Vagina (tissue), 2 donors: Measurements from ENCODE around the gene GNAQ. TPM values are rescaled to one million over a fixed set of nuclear protein-coding genes. Genes with fewer than 3 reads are reported as not detected.
"Not testable (repeated sequence)": the region's sequence is repeated elsewhere in the genome, so short reads cannot be mapped to it uniquely, and the experiment has no call there.

ENCODE experiments used
- DNase-seq, 2 donors: peaks; one replicate each; pipeline ENCODE4 v3.0.0-alpha.2; 2017; ENCODE audit errors: extremely low spot score in 2 of 2
- H3K27ac ChIP-seq: fragments of 200-600 bp; sonication (generic); one replicate; pipeline ENCODE4 v1.5.1; 2019
- H3K27me3 ChIP-seq: fragments of 200-600 bp; sonication (generic); one replicate; pipeline ENCODE4 v1.5.1; 2019
- H3K36me3 ChIP-seq, 2 donors: fragments of 200-600 bp; sonication (generic); one replicate each; pipeline ENCODE4 v1.5.1; 2017 to 2019
- H3K4me1 ChIP-seq: fragments of 200-600 bp; sonication (generic); one replicate; pipeline ENCODE4 v1.5.1; 2019
- H3K4me3 ChIP-seq, 2 donors: fragments of 200-600 bp; sonication (generic); 1 replicate in 1 of 2; 2 replicates in 1 of 2; pipeline ENCODE4 v1.5.1; 2016 to 2019
- H3K9me3 ChIP-seq: fragments of 200-600 bp; sonication (generic); one replicate; pipeline ENCODE4 v1.5.1; 2019
- CTCF ChIP-seq, 3 experiments: fragments of 450-650 bp in 2 of 3; fragments of 200-600 bp in 1 of 3; sonication (generic) in 1 of 3; IDR thresholded peaks; one replicate each; pipeline ENCODE4 v1.5.1; 2017 to 2019; ENCODE audit warnings: antibody characterized with exemption in 3 of 3, mild to moderate bottlenecking in 2 of 3, moderate library complexity in 2 of 3
- POLR2A ChIP-seq, 2 donors: fragments of 450-650 bp; IDR thresholded peaks; one replicate each; pipeline ENCODE4 v1.6.1; 2017; ENCODE audit warnings: antibody characterized with exemption in 2 of 2, mild to moderate bottlenecking in 2 of 2, moderate library complexity in 2 of 2
- POLR2AphosphoS5 ChIP-seq, 2 donors: sonication (generic); formaldehyde crosslinking; IDR thresholded peaks; one replicate each; pipeline ENCODE4 v1.9.0; 2017; ENCODE audit warnings: antibody characterized with exemption in 2 of 2, mild to moderate bottlenecking in 2 of 2, low read depth in 1 of 2; ENCODE audit not compliant: insufficient read depth in 1 of 2
- intact Hi-C: fragments of 100-400 bp; cut with DNase I; formaldehyde crosslinking; loops from one replicate; pipeline ENCODE4 v1.15.1; 2023
- total RNA-seq: library from RNA; depleted of rRNA; stranded (reverse); fragments of >200 nt; gene quantifications from one replicate; pipeline ENCODE4 v1.2.3, GENCODE V29; 2016

Gene GNAQ
- total RNA-seq, 1 donor from 2014 or later, result 31.9 TPM

DNA sequence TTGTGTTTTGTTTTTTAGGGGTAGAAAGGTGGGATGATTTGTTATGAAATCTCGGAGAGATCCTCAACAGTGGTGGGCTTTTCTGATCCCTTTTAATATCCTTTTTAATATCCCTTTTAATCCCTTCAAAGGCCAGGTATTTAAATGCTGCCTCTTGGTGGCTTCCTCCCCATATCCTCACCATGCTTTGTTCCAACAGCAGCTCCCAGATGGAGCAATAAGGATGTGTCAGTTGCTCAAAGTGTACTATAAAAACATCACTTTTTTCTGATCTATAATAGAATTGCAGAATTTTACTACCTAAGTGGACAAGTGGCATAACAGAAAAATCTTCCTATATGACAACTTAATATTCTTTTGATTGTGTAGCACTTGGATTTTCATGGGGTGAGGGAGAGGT, 160.1 kb downstream of the GNAQ start:
- intact Hi-C loops, result no loop called here
- H3K36me3 ChIP-seq, result no peaks in the 10 kb centered on the region
- no peak for TF ChIP-seq POLR2A (IDR thresholded peaks at IDR 0.05)
- no peak for TF ChIP-seq POLR2AphosphoS5 (IDR thresholded peaks at IDR 0.05; ENCODE audit: insufficient read depth in 1 of 2, low read depth in 1 of 2)
- no peak for TF ChIP-seq CTCF (IDR thresholded peaks at IDR 0.05)
- H3K4me1 ChIP-seq, result peaks cover 11% of the 10 kb centered on the region
- H3K27ac ChIP-seq, result no peak overlapping the region
- no peaks in the 10 kb centered on the region for H3K9me3 ChIP-seq
- DNase-seq, result no peak
- H3K4me3 ChIP-seq, result no peak overlapping the region
- no peaks in the 10 kb centered on the region for H3K27me3 ChIP-seq

GRCh38 chr9:77866878-77867277, 164.7 kb downstream of the GNAQ start:
- no peaks in the 10 kb centered on the region for H3K36me3 ChIP-seq
- no peak overlapping the region for H3K27ac ChIP-seq
- no peak overlapping the region for H3K4me3 ChIP-seq
- no peak for DNase-seq
- H3K9me3 ChIP-seq, result no peaks in the 10 kb centered on the region
- TF ChIP-seq CTCF (IDR thresholded peaks at IDR 0.05) (no peak), POLR2A (IDR thresholded peaks at IDR 0.05) (no peak), POLR2AphosphoS5 (IDR thresholded peaks at IDR 0.05; ENCODE audit: insufficient read depth in 1 of 2, low read depth in 1 of 2) (no peak)
- no peaks in the 10 kb centered on the region for H3K27me3 ChIP-seq
- intact Hi-C loops, result no loop called here
- no peaks in the 10 kb centered on the region for H3K4me1 ChIP-seq

DNA sequence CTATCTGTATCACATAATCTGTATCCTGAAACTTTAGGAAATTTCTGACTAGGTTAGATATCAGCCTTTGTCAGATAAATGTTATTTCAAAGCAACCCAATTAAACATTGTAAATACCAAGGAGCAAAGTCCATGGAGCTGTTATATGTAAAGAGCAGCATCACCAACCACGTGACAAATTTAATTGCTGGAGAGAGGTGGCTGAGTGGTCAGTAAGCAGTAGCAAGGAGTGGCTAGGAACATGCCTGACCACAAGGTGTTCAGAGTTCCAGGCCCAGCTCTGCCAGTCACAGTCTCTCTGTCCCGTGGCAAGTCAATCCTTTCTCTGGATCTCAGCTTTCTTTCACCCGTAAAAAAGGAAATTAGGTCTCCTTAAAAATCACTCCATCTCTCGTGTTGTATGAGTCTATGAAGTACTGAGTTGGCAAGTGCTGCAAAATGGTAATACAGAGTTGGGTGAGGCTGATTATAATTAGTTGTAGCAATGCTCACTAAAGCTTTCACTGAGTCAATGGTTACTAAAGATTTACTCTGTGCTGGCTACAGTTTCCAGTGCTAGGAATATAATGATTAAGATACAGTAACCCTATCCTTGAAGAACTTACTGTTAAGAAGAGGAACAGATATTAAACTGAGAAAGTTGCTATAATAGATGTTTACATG, 166.1 kb downstream of the GNAQ start:
- no peak overlapping the region for H3K4me3 ChIP-seq
- no peaks in the 10 kb centered on the region for H3K36me3 ChIP-seq
- no peak for DNase-seq
- H3K9me3 ChIP-seq, result no peaks in the 10 kb centered on the region
- no peak for TF ChIP-seq POLR2AphosphoS5 (IDR thresholded peaks at IDR 0.05; ENCODE audit: insufficient read depth in 1 of 2, low read depth in 1 of 2)
- TF ChIP-seq CTCF (IDR thresholded peaks at IDR 0.05), result no peak
- no peak for TF ChIP-seq POLR2A (IDR thresholded peaks at IDR 0.05)
- intact Hi-C loops, result no loop called here
- no peaks in the 10 kb centered on the region for H3K4me1 ChIP-seq
- no peaks in the 10 kb centered on the region for H3K27me3 ChIP-seq
- no peak overlapping the region for H3K27ac ChIP-seq

GRCh38 chr9:77864211-77864889, 167.3 kb downstream of the GNAQ start:
- Histone ChIP-seq H3K27me3 (no peaks in the 10 kb centered on the region), H3K9me3 (no peaks in the 10 kb centered on the region), H3K36me3 (no peaks in the 10 kb centered on the region), H3K4me1 (no peaks in the 10 kb centered on the region), H3K27ac (no peak overlapping the region), H3K4me3 (no peak overlapping the region)
- intact Hi-C loops, result no loop called here
- DNase-seq, result no peak
- TF ChIP-seq CTCF (IDR thresholded peaks at IDR 0.05) (no peak), POLR2AphosphoS5 (IDR thresholded peaks at IDR 0.05; ENCODE audit: insufficient read depth in 1 of 2, low read depth in 1 of 2) (no peak)

DNA sequence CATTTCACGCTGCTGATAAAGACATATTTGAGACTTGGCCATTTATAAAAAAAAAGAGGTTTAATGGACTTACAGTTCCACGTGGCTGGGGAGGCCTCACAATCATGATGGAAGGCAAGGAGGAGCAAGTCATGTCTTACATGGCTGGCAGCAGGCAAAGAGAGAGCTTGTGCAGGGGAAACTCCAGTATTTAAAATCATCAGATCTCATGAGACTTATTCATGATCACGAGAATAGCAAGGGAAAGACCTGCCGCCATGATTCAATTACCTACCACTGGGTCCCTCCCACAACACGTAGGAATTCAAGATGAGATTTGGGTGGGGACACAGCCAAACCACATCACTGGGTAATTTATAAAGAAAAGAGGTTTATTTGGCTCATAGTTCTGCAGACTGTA, 168.0 kb downstream of the GNAQ start:
- H3K9me3 ChIP-seq, H3K27ac ChIP-seq, H3K36me3 ChIP-seq, H3K4me1 ChIP-seq, DNase-seq, intact Hi-C loops, H3K27me3 ChIP-seq, H3K4me3 ChIP-seq: not testable (repeated sequence)

GRCh38 chr9:77860953-77861352, 170.7 kb downstream of the GNAQ start:
- DNase-seq, H3K4me1 ChIP-seq, H3K27ac ChIP-seq, H3K9me3 ChIP-seq, H3K4me3 ChIP-seq, intact Hi-C loops, H3K27me3 ChIP-seq, H3K36me3 ChIP-seq: not testable (repeated sequence)
